DMS153 treated with DMSO at 0.1 percent for 48 hours (cell line): ENCODE data around the gene ACACA.

Experiments
- DNase-seq: peaks from one replicate; lab custom pipeline; 2025; ENCODE audit not compliant: unreplicated experiment; lab: John Stamatoyannopoulos, UW

ACACA gene

DNA sequence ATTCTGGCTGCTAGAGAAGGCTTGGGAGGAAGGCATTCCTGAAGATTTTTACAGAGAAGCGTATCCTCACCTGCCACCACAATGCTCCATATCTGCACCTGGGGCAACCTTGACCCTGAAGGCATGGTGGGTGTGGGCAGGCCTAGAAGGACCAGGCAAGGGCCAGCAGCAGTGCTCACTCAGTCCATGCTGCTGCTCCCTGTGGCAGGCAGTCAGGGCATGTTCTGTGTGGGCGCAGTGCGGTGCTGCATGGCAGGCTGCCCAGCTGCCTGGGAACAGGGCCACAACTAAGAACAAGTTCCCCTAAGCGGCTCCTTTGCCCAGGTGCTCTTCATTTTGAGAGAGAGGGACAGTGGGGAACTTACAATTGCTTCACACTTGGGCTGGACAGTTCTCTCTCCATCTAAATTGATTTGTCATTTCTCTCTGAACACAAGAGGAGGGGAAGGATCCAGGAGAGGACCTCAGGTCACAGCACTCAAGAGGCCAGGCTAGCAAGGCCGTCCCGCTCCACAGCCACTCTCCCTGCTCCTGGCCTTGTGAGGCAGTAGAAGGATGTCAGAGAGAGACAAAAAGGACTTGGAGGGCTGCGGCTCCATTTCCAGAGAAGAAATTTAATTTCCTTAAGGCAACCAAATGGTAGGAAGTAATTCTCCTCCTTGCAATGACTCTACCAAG, 299.1 kb downstream of the ACACA start:
- DNase-seq: no peak

DNA sequence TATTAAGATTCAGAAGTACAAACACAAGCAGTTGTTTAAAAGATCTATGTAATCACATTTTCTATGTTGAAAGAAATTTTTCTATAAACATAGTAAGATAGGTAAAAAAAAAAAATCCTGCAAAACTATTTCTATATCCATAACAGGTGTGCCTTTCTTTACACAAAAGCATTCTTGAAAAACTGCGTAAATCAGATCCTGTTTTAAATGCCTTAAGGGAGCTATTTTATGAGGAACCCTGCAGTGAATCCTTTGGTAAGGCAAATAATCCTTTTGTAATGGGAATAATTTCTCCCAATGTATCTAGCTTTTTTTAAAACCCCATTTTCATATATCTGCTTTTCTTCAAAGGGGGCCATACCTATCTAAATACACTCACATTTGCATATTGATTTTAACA, 300.6 kb downstream of the ACACA start:
- DNase-seq: no peak

DNA sequence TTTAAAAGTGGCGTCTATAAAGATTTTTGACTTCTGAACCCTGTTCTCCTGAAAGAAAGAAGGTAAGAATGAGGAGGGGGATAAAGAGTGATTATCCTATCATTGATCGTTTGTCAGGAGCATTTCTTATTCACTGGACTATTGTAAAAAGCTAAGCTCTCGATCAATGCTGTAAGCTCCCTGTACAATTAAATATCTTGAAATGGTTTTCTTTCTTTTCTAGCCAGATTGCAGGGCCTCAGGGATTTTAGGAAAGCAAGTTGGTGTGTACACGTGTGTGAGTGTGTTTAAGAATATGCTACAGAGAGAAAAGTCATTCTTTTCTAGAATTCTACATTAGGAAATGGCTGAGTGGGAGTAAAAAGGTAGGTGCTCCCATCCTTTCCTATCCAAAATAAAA, 303.4 kb downstream of the ACACA start:
- no peak for DNase-seq

DNA sequence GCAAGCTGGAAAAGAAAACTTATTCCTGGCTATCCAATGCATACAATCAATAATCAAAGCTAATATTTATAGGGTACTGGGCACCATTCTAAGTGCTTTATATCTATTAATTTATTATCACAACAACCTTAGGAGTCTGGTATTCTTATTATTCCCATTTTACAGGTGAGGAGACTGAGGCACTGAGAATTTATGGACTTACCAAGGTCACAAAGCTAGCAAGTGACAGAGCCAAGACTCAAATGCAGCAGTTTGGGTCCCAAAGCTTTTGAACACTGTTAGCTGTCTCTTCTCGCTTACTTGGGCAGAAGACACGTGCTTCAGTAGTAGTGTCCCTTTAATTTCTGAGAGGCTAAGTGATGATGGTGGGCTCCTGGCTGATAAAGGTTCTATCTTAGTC, 305.3 kb downstream of the ACACA start:
- DNase-seq: no peak

DNA sequence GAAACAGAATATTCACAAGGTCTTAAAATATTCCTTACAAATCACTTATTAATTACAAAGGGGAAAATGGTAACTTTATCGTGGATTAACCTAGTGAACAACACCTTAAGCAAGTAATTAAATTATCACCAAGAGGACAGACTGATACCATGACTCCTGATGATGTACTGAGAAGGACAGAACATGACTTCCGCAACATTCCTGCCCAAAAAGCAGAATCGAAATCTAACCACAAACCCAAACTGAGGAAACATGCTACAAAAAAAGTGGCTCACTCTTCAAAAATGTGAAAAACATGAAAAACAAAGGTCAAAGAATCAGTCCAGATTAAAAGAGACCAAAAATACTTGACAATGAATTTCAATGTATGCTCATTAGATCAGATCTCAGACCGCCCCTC, 306.4 kb downstream of the ACACA start:
- DNase-seq: no peak

DNA sequence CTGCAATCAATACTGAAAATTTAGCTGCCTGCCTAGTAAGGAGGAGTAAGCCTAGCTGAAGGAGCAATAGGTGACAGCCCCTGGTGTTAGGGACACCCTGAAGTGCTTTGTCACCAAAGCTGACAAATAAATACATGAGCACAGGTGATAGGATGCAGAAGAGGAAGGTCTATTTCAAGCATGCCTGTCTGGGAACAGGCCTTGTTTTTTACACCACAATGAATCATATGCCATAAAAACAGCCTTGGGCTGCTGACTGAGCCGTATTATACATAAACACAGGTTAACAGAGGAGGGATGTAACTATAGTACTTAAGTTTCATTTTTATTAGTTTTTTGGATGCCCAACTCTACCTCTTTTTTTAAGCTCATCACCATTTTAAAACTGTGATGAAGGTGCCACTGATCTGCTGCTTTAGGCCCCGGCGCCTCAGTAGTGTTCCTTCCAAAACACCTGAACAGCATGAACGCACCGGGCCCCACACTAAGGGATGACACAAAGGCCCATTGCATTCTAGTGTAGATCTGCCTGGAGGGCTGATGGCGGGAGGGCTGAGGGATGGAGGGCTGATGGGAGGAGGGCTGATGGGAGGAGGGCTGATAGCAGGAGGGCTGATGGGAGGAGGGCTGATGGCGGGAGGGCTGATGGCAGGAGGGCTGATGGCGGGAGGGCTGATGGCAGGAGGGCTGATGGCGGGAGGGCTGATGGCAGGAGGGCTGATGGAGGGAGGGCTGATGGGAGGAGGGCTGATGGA, 307.5 kb downstream of the ACACA start:
- no peak for DNase-seq

DNA sequence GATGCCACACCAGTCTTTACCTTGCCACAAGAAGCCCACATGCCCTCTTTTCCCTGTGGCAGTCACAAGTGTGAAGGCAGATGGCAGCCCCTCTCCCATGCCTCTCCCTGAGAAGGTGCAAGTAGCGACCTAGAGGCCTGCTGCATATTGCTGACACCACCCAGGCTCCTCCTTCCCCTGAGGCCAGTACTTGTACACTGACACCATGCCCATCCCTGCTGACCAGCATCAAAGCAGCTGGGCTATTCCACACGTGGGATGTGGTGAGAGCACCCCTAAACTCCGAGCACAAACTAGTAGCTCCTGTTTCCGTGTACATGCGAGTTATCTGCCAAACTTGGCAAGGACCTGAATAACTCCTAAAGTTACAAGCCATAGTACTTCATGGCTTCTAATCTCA, 308.5 kb downstream of the ACACA start:
- no peak for DNase-seq

DNA sequence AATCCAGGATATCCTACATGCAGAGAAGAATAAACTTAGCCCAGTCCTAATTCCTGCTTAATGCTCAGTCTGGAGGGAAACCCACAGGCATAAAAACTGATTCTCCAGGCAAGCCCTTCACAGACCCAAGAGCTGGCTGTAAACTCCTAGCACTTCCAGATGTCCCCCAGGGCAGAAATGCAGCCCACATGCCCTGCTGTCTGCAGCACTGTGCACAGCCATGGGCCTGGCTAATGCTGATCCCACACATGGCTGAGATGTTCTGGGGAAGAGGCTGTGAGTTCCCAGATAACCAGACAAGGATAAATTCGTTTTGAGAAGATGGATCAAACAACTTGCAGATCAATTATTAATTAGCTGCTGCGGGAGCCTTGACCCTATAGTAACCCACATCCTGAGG, 309.5 kb downstream of the ACACA start:
- DNase-seq: no peak

DNA sequence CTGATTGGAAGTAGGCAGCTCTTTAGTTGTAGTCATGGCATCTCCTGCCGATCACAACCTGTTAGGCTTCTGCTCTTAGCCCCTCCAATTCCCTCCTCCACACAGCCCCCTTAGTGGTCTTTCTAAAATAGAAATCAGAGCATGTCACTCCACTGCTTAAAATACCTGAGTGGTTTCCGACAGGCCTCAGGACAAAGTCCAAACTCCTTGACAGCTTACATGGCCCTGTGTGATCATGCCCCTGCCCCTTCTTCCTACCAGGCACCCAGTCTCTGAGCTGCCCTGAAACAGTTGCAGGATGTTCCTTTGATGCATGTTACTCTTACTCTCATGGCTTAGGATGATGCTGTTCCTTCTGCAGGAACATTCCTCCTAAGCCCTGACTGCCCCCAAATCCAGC, 310.6 kb downstream of the ACACA start:
- DNase-seq: no peak

DNA sequence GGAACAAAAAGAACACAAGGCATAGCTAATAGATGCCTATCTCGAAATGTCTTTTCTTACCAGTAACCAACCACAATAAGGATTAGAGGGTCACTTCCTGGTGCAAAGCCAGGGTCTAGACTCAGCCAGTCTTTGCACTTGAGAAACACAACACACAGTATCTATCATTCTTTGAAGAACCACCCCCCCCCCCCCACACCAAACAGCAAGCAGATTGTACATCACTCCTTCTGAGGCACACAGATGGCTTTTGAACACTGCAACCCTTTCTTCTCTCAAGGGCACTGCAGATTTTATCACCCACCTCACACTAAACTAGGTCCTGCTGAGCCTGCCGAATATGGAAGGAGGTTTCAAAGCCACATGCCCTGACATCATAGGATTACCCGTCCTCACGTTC, 312.2 kb downstream of the ACACA start:
- DNase-seq: no peak

DNA sequence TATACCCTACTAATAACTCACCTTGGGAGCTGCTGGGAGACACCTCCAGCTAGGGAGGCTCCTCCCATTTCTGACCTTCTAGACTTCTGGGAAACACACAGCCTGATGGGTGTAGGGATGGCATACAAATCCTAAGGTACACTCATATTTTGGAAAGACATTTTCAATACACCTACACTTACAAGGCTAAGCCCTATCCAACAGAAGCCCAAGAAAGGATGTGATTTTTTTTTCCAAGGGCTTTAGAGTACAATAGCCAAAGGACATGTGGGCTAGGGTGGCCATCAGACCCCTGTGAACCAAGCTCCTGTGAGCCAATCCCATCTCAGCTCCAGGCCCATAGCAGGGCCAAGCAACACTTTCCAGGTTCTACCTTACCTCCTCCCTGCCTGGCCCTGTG, 313.9 kb downstream of the ACACA start:
- no peak for DNase-seq

DNA sequence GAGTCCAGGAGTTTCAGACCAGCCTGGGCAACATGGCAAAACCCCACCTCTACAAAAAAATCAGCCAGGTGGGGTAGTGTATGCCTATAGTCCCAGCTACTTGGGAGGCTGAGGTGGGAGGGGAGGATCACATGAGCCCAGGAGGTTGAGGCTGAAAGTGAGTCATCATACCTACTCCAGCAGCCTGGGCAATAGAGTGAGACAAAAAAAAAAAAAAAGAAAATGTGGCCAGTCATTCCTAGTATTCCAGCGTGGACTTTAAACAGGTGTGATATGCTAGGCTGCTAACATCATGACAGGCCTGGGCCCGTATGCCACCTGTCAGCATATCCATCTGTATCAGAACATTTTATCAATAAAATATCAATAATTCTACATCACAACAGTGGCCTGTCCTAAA, 314.6 kb downstream of the ACACA start:
- DNase-seq: no peak

DNA sequence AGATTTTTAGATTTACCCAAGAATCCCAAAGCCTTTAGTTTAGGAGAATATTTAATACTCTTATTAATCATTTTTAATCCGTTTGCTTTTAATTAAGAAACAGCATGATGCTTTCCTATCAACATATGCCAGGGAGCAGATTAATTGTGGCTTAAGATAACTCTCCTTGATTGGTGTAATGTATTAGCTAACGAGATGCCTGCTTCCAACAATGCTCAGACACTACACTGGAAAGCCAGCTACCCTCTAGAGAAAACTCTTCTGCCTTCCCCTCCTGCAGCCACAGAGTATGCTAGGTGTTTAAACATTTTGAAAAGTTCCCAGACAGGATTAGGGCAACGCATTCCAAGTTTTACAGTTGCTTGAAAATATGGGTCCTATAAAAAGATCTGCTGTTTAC, 315.7 kb downstream of the ACACA start:
- no peak for DNase-seq

DNA sequence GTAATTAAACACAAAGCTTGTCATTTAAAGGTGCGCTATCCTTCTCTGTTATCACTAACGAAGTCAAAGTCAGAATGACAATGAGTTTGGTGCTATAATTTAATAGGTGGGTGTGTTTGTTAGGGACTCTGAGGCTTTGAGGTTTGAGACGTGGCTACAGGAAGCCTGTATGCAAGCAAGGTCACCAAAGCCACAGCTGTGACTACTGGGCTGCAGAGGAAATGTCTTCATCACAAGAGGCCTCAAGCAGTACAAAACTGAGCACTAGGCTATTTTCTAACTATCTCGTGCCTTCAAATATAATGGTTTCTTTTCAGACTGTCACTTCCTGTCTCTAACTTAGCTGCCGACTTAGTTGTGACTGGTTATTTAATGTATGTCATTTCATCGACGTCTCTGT, 316.7 kb downstream of the ACACA start:
- no peak for DNase-seq

DNA sequence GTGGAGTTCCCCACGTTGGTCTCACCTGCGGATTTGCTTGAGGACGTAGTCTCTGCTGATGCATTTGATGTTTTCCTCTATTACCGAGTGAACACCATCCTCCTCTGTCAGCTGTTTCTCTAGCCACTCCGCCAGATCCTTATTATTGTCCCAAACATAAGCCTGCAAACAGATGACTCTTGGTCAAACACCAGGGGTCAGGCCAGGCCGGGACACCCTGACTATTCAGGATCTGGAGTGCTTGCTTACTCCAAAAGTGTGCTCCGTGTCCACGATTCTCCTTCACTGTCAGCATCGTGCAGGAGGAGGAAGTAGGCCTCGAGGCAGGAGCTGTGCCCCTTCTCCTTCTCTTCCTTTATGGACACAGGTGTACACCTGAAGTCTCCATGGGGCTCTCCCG, 317.7 kb downstream of the ACACA start:
- no peak for DNase-seq

DNA sequence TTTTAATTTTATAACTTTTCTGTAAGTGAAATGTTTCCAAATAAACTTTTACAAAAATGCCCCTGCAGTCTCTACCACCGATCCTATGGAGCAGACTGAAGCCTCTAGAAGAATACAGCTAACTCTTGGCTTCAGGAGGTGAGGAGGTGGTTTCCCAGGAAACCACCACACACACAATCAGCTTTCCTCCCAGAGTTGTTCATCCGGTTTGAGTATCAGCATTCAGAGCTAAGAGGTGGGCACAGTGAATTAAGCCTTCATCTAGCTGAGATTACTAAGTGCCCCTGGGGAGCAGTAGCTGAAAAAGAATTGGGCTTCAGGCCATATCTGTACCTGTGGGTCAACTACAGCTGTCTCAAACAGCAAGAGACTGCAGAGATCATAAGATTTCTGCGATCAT, 318.2 kb downstream of the ACACA start:
- DNase-seq: peak; percentile 33

DNA sequence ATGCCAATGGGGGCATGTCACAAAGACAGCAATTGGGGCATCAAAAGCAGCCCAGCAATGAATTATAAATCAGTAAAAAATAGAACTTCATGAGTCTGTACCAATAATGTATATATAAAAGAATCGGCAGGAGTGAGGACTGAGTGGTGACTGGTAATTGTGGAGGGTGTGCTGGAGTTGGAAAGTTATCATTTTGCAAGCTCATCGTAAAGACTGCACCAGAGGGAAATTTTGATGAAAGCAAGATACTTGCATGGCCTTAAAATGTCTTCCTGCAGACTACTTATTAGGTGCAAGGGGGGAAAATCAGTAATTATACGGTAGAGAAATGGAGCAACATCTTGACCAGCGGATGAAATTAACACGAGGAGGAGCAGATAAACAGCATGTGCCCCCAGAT, 319.0 kb downstream of the ACACA start:
- DNase-seq: no peak

DNA sequence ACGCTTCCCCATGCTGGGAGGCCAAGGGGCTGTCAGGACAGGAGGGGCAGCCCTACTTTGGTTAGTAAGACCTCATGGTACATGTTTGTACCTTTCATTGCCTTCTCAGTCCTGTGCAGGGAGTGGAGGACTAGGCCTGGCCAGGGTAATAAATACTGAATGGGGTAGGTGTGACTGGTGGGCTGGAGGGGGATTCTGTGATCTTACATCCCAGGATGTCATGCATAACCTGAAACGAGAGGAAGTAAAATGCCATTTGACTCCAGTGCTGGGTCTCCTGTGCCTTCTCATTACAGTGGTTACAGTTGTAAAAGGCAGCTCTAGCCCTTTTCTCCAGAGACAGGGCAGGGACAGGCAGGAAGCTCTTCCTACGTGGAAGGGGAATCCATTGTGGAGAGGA, 319.7 kb downstream of the ACACA start:
- DNase-seq: no peak

DNA sequence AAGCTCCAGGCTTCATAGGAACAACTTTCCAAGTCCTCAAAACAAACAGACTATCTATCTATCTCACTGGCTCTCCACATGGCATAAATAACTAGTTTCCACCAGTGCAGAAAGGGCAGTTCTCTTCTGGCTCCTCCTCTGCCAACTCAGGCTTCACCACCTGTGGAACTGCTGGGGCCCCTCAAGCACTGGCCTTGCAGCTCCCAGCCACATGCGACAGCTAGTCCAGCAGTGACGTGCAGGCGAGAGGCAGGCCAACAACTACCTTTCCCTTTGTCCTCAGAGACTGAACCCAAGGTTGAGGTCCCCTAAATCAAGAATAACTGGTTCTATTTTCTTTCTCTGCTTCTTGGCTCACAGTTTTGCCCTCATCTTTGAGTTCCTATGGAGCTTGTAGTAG, 320.3 kb downstream of the ACACA start:
- no peak for DNase-seq

DNA sequence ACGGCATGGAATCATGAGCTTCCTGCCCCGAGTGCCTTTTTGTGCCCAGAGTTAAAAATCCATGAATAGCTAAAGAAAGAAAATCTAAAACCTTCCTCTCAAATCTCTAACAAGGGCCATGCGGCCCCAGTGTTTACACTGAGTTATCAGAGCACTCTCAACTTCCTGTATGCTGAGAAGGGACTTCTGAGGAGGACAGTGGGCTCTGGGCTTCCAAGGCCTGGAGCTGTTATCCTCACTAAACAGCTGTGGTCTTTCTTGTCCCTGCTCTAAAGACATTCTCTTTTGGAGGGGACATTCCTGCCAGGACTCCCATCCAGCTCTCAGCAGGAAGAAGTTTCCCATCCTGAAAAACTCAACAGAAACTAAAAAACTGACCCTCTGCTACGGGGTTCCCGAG, 322.3 kb downstream of the ACACA start:
- no peak for DNase-seq

DNA sequence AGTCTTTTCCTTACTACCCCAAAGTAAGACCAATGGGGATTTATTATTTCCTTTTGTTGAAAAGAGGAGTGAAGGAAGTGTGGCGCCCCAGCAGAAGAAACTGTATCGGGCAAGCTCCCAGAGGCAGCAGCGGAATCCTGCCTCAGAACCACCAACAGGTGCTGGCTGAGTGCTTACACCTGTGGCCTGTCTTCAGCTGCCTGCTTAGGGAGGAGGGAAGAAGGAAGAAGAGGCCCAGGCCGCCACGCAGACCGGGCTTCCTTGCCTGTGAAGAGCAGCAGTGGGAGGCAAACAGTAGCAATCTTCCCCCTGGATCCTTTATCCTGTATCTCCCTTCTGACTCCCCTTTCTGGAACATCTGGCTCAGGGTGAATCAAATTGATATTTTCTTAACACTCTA, 323.2 kb downstream of the ACACA start:
- DNase-seq: no peak

DNA sequence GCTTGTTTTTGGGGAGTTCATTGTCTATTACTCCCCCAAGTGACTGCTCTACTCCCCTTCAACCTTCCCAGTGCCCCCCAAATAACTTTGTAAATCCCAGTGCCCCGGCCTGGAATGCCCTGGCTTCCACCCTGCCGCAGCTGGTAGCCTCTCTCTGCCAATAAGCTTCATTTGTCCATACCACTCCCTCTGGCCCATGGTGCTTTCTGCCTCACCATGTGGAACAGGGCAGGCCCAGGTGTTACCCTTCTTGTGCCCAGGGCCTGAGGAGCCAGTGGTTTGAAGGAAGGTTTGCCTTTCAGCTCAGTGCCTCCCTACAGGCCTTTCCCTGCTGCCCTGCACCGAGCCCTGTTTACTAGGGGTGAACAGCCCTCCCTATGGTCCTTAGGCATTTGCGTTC, 323.7 kb downstream of the ACACA start:
- no peak for DNase-seq

DNA sequence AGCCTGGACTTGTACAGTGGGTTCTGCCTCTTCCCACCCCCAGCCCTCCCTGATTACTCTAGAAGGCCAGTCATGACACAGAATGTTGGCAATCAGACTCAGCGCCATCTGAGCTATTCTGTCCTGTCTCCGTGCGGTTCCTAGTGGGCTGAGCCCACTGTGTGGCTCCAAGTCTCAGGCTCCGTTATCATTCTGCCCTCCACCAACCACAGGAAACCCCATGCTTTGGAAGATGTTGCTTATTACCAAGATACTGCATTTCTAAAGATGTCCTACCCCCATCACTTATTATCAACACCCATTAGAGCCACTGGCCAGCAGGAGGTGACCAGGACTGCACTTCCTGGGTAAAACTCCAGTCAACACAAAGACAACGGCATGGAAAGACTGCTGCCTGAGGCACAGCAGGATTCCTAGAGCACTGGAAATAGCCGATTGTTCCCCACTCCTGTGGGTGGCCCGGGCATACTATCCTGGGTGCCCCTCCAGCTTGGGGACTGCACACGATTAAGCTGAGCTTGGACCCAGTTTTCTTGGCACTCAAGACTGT, 324.2 kb downstream of the ACACA start:
- DNase-seq: no peak
